SK-N-SH (cell line): ENCODE measurements around the gene TAF1L. TPM values are rescaled to one million over a fixed set of nuclear protein-coding genes. Genes with fewer than 3 reads are reported as not detected.

ENCODE experiments used
- CTCF ChIA-PET: fragments of 300-600, 350-600 bp; formaldehyde crosslinking; extraction: SDS; loops from one replicate; lab custom pipeline; 2021; lab: Yijun Ruan, JAX
- POLR2A ChIA-PET: fragments of 350-600 bp; sonication (Branson Sonifier 250); formaldehyde crosslinking; extraction: SDS; loops from one replicate; lab custom pipeline; 2020; ENCODE audit warnings: antibody characterized with exemption, inconsistent platforms; lab: Yijun Ruan, JAX
- DNase-seq: peaks from one replicate; pipeline ENCODE4 v3.0.0; 2012
- H2AFZ ChIP-seq: fragments of 200-600 bp; sonication (generic); 2 replicates; pipeline ENCODE4 v1.8.1; 2016; ENCODE audit warnings: antibody characterized with exemption, mild to moderate bottlenecking, low read depth
- H3F3A ChIP-seq: fragments of 200-600 bp; sonication (generic); replicated peaks from 2 replicates; pipeline ENCODE3; 2016; ENCODE audit warnings: antibody characterized with exemption, mild to moderate bottlenecking; ENCODE audit not compliant: insufficient read depth
- H3K27ac ChIP-seq, 2 experiments: fragments of 200-500 bp in 1 of 2; fragments of 200-600 bp in 1 of 2; sonication (Bioruptor generic) in 1 of 2; sonication (generic), shearing (Covaris generic) in 1 of 2; 2 replicates each; pipeline versions ENCODE4 v1.5.1 to v1.6.1; 2014 to 2016; ENCODE audit warnings: low read depth in 2 of 2, inconsistent platforms in 1 of 2, low read length in 1 of 2, mild to moderate bottlenecking in 1 of 2, mixed read lengths in 1 of 2
- H3K27me3 ChIP-seq: fragments of 200-600 bp; sonication (generic), shearing (Covaris generic); 2 replicates; pipeline ENCODE4 v1.6.1; 2016; ENCODE audit warnings: mixed run types; ENCODE audit not compliant: insufficient read depth
- H3K36me3 ChIP-seq, 2 experiments: fragments of 200-500 bp in 1 of 2; fragments of 200-600 bp in 1 of 2; sonication (Bioruptor generic) in 1 of 2; sonication (generic) in 1 of 2; replicated peaks in 1 of 2; 2 replicates each; pipeline versions ENCODE3 to v1.5.1; 2014 to 2016; ENCODE audit warnings: low read length in 1 of 2, mild to moderate bottlenecking in 1 of 2; ENCODE audit not compliant: insufficient read depth in 2 of 2, control insufficient read depth in 1 of 2
- H3K4me1 ChIP-seq, 2 experiments: fragments of 200-500 bp in 1 of 2; fragments of 200-600 bp in 1 of 2; sonication (Bioruptor generic) in 1 of 2; sonication (generic), shearing (Covaris generic) in 1 of 2; 2 replicates each; pipeline versions ENCODE4 v1.5.1 to v1.6.1; 2014 to 2016; ENCODE audit warnings: low read depth in 1 of 2, low read length in 1 of 2, mixed run types in 1 of 2; ENCODE audit not compliant: insufficient read depth in 2 of 2, control insufficient read depth in 1 of 2
- H3K4me2 ChIP-seq: fragments of 200-600 bp; sonication (generic), shearing (Covaris generic); 2 replicates; pipeline ENCODE4 v1.6.1; 2017; ENCODE audit warnings: mixed run types
- H3K4me3 ChIP-seq, 2 experiments: fragments of 200-500 bp in 1 of 2; fragments of 200-600 bp in 1 of 2; sonication (Bioruptor generic) in 1 of 2; sonication (generic), shearing (Covaris generic) in 1 of 2; 2 replicates each; pipeline versions ENCODE4 v1.5.1 to v1.8.1; 2014 to 2016; ENCODE audit warnings: low read depth in 2 of 2, inconsistent platforms in 1 of 2, low read length in 1 of 2, mild to moderate bottlenecking in 1 of 2, mixed read lengths in 1 of 2, moderate library complexity in 1 of 2
- H3K79me2 ChIP-seq: fragments of 200-600 bp; sonication (generic); 2 replicates; pipeline ENCODE4 v1.8.1; 2017; ENCODE audit warnings: mild to moderate bottlenecking; ENCODE audit not compliant: insufficient read depth
- H3K9ac ChIP-seq: fragments of 200-600 bp; sonication (generic); 2 replicates; pipeline ENCODE4 v1.6.1; 2017; ENCODE audit warnings: mixed run types
- H3K9me2 ChIP-seq: fragments of 200-600 bp; sonication (generic); 2 replicates; pipeline ENCODE4 v1.6.1; 2017; ENCODE audit warnings: mixed run types
- H3K9me3 ChIP-seq: fragments of 200-600 bp; sonication (generic); 2 replicates; pipeline ENCODE4 v1.6.1; 2017; ENCODE audit warnings: mixed run types, mild to moderate bottlenecking, moderate library complexity
- H4K20me1 ChIP-seq: fragments of 200-600 bp; sonication (generic); 2 replicates; pipeline ENCODE4 v1.6.1; 2017; ENCODE audit warnings: mild to moderate bottlenecking, mixed run types; ENCODE audit not compliant: insufficient read depth
- ELF1 ChIP-seq: IDR thresholded peaks from 2 replicates; pipeline ENCODE4 v1.4.0; 2012
- EP300 ChIP-seq, 2 experiments: IDR thresholded peaks; 2 replicates each; pipeline versions ENCODE4 v1.4.0 to v1.6.1; 2012; ENCODE audit warnings: borderline replicate concordance in 1 of 2, low read depth in 1 of 2, low read length in 1 of 2
- FOSL2 ChIP-seq: IDR thresholded peaks from 2 replicates; pipeline ENCODE4 v1.4.0; 2012; ENCODE audit warnings: low read depth, mild to moderate bottlenecking, moderate library complexity, borderline replicate concordance
- FOXM1 ChIP-seq: IDR thresholded peaks from 2 replicates; pipeline ENCODE4 v1.4.0; 2012; ENCODE audit warnings: low read depth, mild to moderate bottlenecking
- GABPA ChIP-seq: IDR thresholded peaks from 2 replicates; pipeline ENCODE4 v1.4.0; 2012; ENCODE audit warnings: low read depth, mild to moderate bottlenecking
- GATA2 ChIP-seq: sonication (generic); formaldehyde crosslinking; IDR thresholded peaks from 2 replicates; pipeline ENCODE4 v1.5.0; 2020; ENCODE audit warnings: mild to moderate bottlenecking, missing genetic modification reagents
- JUND ChIP-seq: IDR thresholded peaks from 2 replicates; pipeline ENCODE4 v1.4.0; 2012
- MXI1 ChIP-seq: IDR thresholded peaks from 2 replicates; pipeline ENCODE4 v1.6.1; 2012; ENCODE audit warnings: mild to moderate bottlenecking, low read depth, low read length, improper control_type of control experiment
- POLR2AphosphoS5 ChIP-seq: IDR thresholded peaks from 2 replicates; pipeline ENCODE4 v1.6.1; 2012; ENCODE audit warnings: low read depth, low read length
- RAD21 ChIP-seq: IDR thresholded peaks from 2 replicates; pipeline ENCODE4 v1.6.1; 2012; ENCODE audit warnings: mild to moderate bottlenecking, low read length
- RCOR1 ChIP-seq: fragments of 150-350 bp; IDR thresholded peaks from 2 replicates; pipeline ENCODE4 v1.6.1; 2017; ENCODE audit warnings: antibody characterized with exemption, low read length
- SMC3 ChIP-seq: IDR thresholded peaks from 2 replicates; pipeline ENCODE4 v1.6.1; 2012; ENCODE audit warnings: low read depth, low read length, improper control_type of control experiment
- TAF1 ChIP-seq: IDR thresholded peaks from 2 replicates; pipeline ENCODE4 v1.6.1; 2012; ENCODE audit warnings: low read depth, mild to moderate bottlenecking, low read length, moderate library complexity, borderline replicate concordance
- WGBS: methylation state at CpG from one replicate; pipeline ENCODE4 v1.1.6; 2017; ENCODE audit warnings: low lambda C conversion rate; 5-methylcytosine and 5-hydroxymethylcytosine counted together
- polyA plus RNA-seq, 3 experiments: library from polyadenylated mRNA; depleted of rRNA; stranded (reverse); fragments of >200 nt; gene quantifications; 2 replicates each; pipeline ENCODE4 v1.2.3, GENCODE V29; 2012
- TF ChIP-seq, protein P1 (sequence below): fragments of 150-350 bp; IDR thresholded peaks from 2 replicates; pipeline ENCODE4 v1.6.1; 2017; ENCODE audit warnings: antibody characterized with exemption, low read length, low read depth, borderline replicate concordance
- TF ChIP-seq, protein P2 (sequence below): fragments of 200-600 bp; sonication (generic); IDR thresholded peaks from 2 replicates; pipeline ENCODE4 v1.6.1; 2017; ENCODE audit warnings: antibody characterized with exemption, mild to moderate bottlenecking, moderate library complexity
- TF ChIP-seq, protein P3 (sequence below): fragments of 150-350 bp; IDR thresholded peaks from 2 replicates; pipeline ENCODE4 v1.6.1; 2016; ENCODE audit warnings: mild to moderate bottlenecking, low read depth, low read length

TAF1L gene
- polyA plus RNA-seq, 1 of the 3 experiments (the other 2 are of a cell fraction), result not detected

DNA sequence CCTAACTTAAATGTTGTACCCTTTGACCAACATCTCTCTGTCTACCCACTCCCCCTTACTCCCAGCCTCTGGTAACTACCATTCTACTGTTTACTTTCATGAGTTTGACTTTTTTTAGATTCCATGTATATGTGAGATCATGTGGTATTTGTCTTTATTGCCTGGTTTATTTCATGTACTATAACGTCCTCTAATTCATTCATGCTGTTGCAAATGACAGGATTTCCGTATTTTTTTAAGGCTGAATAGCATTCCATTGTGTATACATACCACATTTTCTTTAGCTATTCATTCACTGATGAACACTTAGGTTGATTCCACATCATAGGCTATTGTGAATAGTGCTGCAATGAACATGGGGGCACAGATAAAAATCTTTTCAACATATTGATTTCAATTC, 50.7 kb downstream of the TAF1L start (continued):
- TF ChIP-seq SMC3, result no peak
- no peak for TF ChIP-seq JUND
- TF ChIP-seq EP300 (IDR thresholded peaks at IDR 0.05; ENCODE audit: borderline replicate concordance in 1 of 2, low read depth in 1 of 2, low read length in 1 of 2), result no peak
- no peak for TF ChIP-seq FOSL2
- TF ChIP-seq, protein P1, sequence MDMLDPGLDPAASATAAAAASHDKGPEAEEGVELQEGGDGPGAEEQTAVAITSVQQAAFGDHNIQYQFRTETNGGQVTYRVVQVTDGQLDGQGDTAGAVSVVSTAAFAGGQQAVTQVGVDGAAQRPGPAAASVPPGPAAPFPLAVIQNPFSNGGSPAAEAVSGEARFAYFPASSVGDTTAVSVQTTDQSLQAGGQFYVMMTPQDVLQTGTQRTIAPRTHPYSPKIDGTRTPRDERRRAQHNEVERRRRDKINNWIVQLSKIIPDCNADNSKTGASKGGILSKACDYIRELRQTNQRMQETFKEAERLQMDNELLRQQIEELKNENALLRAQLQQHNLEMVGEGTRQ, result no peak
- TF ChIP-seq GATA2, result no peak

DNA sequence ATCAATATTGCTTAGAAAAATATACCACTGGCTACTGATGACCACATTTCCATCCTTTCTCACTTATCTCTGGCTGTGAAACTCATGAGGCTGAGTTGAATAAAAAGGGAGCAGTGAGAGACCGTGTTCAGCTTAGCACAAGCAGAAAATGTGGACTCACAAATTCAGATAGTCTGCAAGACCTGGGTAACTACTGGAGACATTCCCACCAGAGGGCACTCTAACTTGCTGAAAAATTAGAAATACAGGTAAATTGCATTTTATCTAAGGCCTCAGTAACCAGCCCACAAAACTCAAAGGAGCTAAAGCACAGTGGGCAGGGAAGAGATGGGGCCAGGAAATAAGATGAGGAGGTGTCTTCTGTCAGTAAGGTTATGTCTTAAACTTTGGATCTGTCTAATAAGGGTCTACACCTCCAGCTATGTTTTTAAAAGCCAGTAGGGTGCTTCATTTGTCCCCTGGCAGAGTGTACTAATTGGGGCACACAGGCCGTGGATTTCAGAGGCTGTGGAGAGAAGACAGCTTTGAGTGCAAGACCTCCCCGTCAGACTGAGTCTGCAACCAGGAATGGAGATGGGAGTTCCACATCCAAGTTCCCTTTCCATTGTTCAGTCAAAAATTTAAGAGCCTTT, 53.8 kb downstream of the TAF1L start:
- peak; percentile 77 for TF ChIP-seq SMC3
- no peak for TF ChIP-seq ELF1
- TF ChIP-seq, protein P2, sequence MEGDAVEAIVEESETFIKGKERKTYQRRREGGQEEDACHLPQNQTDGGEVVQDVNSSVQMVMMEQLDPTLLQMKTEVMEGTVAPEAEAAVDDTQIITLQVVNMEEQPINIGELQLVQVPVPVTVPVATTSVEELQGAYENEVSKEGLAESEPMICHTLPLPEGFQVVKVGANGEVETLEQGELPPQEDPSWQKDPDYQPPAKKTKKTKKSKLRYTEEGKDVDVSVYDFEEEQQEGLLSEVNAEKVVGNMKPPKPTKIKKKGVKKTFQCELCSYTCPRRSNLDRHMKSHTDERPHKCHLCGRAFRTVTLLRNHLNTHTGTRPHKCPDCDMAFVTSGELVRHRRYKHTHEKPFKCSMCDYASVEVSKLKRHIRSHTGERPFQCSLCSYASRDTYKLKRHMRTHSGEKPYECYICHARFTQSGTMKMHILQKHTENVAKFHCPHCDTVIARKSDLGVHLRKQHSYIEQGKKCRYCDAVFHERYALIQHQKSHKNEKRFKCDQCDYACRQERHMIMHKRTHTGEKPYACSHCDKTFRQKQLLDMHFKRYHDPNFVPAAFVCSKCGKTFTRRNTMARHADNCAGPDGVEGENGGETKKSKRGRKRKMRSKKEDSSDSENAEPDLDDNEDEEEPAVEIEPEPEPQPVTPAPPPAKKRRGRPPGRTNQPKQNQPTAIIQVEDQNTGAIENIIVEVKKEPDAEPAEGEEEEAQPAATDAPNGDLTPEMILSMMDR, result peak; percentile 75
- TF ChIP-seq MXI1, result 0 out of 2 replicates have a peak, but pooled peaks have one; percentile 30
- TF ChIP-seq RCOR1, result no peak
- TF ChIP-seq TAF1, result no peak
- TF ChIP-seq FOXM1, result no peak
- TF ChIP-seq RAD21, result peak; percentile 73
- no peak for TF ChIP-seq GABPA
- TF ChIP-seq, protein P3, sequence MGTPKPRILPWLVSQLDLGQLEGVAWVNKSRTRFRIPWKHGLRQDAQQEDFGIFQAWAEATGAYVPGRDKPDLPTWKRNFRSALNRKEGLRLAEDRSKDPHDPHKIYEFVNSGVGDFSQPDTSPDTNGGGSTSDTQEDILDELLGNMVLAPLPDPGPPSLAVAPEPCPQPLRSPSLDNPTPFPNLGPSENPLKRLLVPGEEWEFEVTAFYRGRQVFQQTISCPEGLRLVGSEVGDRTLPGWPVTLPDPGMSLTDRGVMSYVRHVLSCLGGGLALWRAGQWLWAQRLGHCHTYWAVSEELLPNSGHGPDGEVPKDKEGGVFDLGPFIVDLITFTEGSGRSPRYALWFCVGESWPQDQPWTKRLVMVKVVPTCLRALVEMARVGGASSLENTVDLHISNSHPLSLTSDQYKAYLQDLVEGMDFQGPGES, result no peak
- no peak for TF ChIP-seq POLR2AphosphoS5
- peak; percentile 60 for DNase-seq
- Histone ChIP-seq H3K79me2 (no peaks in the 10 kb centered on the region), H3K4me3 (no peak overlapping the region; a peak in 1 of 4 replicates), H3K9me3 (no peaks in the 10 kb centered on the region), H3K9ac (no peak overlapping the region), H2AFZ (peak overlapping the region; percentile 57), H3K4me2 (0 out of 2 replicates have a peak overlapping the region, but pooled peaks have one; percentile 30), H3K9me2 (no peaks in the 10 kb centered on the region), H3K27ac (no peak overlapping the region), H3K4me1 (no peaks in the 10 kb centered on the region; a peak in 1 of 4 replicates), H3K27me3 (no peaks in the 10 kb centered on the region), H3K36me3 (no peaks in the 10 kb centered on the region), H4K20me1 (no peaks in the 10 kb centered on the region), H3F3A (no peaks in the 10 kb centered on the region)
- 31% methylated on average over 3 of the region's 3 CpGs for WGBS
- ChIA-PET CTCF (interaction anchor here (0.6 to 20.6 kb wide), 58 partner anchors 9 to 464 kb away, joined by 3 to 620 read pairs (median 4); partner anchors contain the start of genes ACO1, NDUFB6, RIGI and SMIM27), POLR2A (interaction anchor here (1.0 to 2.2 kb wide), 2 partner anchors 197 to 203 kb away, joined by 3 to 10 read pairs; partner anchors contain the start of gene ACO1)
